OCI-LY1 (cell line): ENCODE data around the gene CAMTA1.

Experiments used
- CTCF ChIP-seq: fragments of 200-600 bp; sonication (generic), shearing (Covaris generic); IDR thresholded peaks from 2 replicates; pipeline ENCODE4 v1.5.1; 2017; ENCODE audit warnings: mild to moderate bottlenecking, antibody characterized with exemption, low read length, moderate library complexity, mixed read lengths
- EZH2 ChIP-seq: fragments of 200-600 bp; sonication (generic), shearing (Covaris generic); IDR thresholded peaks from 2 replicates; pipeline ENCODE4 v1.8.0; 2017; ENCODE audit warnings: borderline replicate concordance, mixed run types, mild to moderate bottlenecking, antibody characterized with exemption, low read length, moderate library complexity, mixed read lengths

GRCh38 chr1:7497107-7497637 is 711.9 kb downstream of the CAMTA1 start:
- TF ChIP-seq CTCF (no peak), EZH2 (no peak)
